Right forelimb (tissue), 1 donor: ENCODE measurements around the gene ZFP36.
"Not testable (repeated sequence)": the region's sequence is repeated elsewhere in the genome, so short reads cannot be mapped to it uniquely, and the experiment has no call there.

Experiments used
- DNase-seq: peaks from one replicate; pipeline ENCODE4 v3.0.0-alpha.2; 2018

Gene ZFP36, protein sequence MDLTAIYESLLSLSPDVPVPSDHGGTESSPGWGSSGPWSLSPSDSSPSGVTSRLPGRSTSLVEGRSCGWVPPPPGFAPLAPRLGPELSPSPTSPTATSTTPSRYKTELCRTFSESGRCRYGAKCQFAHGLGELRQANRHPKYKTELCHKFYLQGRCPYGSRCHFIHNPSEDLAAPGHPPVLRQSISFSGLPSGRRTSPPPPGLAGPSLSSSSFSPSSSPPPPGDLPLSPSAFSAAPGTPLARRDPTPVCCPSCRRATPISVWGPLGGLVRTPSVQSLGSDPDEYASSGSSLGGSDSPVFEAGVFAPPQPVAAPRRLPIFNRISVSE

DNA sequence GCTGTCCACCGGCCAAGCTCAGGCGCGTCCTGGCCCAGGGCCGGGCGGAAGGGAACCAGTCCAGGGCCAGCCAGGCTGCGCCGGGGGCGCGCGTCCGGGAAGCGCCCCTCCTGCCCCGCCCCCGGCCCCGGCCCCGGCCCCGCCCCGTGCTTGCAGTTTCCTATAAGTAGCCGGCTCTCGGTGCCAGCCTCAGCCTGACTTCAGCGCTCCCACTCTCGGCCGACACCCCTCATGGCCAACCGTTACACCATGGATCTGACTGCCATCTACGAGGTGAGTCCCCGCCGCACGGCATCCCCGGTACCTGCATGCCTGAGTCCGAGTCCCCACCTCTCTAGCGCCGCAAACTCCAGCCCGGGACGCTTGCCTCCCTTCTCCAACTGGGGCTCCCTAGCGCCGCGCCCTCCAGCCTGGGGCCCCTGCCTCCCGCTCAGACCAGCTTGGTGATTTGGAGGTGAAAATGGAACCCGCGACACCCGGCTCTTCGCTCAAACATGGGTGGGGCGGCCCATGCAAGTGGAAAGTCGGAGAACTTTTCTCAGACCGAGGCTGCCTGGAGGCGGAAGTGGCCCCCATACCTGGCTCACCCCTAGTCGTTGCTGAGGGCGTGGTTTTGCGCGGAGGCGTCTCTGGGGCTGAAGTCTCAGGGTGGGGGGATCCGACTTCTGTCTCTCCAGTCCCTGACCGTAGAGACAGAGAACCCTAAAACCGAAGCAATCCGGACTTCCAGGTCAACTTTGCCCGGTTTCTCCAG, at the start of gene ZFP36:
Gene ZFP36, plus strand, starts transcription at position 192 of the 754 bp plus-strand sequence. Its CDS starts 58 bp downstream, at position 250.
- DNase-seq: peak; percentile 96

DNA sequence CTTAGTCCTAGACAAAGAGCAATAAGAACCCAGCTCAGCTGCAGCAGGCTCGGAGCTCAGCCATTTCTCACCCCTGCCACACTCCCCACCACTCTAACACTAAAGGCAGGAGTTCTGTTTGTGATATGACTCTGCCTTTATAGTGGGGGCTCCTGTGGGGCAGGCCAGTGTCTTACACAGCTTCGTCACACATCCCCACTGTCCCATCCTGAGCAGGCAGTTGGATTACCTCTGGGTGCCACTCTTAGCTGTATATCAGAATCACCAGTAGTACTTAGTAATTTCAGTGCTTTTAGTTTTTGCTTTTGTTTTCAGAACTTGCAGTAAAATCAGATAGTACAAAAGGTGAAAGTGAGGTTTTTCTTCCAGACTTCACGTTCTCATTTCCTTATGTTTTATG, 47.6 kb upstream of the ZFP36 start:
- DNase-seq: no peak

DNA sequence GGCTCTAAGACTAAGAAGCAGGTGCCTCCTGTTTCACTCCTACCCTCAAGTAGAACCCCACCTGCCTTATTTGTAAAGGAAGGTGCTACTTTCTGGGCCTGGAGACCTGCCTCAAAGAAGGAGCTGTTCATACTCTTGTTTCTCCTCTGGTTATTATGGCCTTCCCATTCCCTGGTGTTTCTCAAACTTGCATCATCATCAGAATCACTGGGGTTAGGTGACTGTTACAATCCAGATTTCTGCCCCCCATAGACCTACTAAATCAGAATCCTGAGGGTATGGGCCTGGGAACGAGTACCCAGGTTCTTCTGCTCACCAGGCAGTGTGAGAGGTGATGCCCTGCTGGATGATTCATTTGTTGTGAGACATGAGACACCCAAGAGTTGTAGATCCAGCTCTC, 46.0 kb upstream of the ZFP36 start:
- no peak for DNase-seq

DNA sequence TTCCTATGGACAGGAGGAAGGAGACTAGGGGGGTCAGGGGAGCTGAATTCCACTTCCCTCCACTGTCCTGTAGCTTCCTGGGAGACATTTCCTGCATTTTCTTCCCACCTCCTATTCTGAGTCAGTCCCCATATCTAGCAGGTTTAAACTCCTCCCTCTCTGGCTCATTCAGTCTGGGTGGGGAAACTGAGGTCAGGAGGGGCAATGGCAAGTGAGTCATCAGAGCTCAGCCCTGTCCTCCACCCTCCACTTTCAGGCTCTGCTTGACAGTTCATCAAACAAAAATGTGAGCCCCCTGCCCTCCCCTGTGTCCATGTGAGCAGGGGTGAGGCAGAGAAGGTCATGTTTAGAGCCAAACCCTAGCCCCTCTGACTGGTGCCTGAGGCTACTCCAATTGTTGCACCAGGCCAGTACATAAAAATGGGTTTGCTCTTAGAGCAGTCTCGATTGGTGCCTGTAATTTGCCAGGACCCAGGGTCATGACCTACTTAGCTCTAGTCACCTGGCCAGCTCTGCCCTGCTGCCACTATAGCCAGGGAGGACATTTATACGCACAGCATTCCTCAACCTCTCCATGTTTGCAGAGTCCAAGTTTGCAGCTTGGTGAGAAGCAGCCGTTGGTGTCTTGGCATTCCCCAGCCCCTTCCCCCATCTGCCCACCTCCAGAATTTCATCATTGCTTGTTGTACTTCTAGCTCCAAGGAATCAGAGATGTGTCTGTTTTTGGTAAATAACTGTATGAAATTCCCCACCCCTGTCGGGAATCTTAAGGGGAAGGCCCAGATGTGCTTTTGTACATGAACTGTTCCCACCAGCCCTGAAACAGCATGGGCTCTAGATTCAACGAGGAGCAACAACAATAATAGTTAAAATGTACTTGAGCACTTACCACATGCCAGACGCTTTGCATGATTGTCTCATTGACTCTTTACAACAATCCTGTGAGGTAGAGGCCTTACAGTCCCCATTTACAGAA, 43.7 kb upstream of the ZFP36 start:
- DNase-seq: no peak

DNA sequence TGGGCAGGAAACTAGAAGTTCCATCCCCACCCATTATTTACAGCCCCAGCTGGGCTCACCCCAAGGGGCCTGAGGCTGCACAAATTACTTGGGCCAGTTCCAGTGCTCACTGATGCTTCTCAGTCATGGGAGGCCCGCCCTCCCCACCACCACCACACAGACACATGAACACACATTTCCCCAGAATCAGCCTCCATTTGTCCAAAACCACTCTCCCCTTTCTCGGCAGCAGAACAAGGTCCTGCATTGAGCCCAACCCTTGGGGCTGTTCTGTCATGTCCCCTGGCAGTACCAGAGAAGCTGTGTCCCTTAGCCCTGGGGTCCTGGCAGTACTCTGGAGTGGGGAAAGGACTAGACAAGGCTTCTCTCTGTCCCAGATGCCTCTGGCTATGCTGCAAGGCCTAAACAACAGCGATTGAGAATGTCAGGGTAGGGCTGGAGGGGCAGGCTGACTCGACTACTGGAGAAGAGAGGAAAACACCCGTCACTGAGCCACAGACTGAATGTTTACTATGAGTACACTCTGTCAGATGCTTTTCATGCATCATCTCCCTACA, 42.7 kb upstream of the ZFP36 start:
- peak; percentile 69 for DNase-seq

DNA sequence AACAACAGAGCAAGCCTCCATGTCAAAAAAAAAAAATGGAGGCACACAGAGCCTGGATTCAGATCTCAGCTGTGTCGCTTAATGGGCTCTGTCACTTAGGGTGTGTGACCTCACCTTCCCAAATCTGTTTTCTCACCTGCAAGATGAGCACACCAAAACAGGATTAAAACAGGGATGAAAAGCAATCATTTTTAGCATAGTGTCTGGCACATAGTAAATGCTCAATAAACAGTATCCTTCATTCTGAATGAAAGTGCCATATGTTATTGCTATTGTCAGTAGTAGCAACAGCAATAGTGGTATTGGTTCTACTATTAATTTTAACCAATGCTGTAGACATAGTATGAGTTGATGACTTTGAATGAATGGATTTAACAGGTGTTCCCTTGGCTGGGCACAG, 41.1 kb upstream of the ZFP36 start:
- DNase-seq: no peak

DNA sequence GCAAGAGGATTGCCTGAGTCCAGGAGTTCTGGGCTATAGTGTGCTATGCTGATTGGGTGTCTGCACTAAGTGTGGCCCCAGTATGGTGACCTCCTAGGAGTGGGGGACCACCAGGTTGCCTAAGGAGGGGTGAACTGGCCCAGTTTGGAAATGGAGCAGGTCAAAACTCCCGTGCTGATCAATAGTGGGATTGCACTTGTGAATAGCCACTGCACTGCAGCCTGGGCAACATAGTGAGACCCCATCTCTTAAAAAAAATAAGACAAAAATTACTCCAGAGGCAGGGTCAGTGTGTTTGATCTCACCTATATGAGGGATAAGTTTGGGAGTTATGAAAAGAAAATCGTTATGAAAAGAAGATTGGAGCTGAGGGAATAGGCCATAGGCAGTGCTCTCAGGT, 37.4 kb upstream of the ZFP36 start:
- DNase-seq: no peak

DNA sequence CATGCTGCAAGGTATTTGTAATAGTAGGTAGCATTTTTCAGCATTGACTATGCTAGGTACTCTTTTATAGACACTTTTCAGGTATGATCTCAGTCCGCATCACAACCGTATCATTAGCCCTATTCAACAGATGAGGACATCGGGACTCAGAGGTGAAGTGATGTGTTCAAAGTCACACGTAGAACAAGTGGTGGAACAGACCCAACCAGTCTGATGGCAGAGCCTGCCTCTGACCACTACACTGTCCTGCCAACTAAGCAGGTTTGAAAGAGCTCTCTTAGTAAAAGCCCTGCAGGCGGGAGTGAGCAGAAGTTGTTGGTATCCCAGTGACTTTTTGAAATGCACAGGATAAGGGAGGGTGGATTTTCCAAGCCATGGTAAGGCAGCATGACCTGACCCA, 35.9 kb upstream of the ZFP36 start:
- no peak for DNase-seq

DNA sequence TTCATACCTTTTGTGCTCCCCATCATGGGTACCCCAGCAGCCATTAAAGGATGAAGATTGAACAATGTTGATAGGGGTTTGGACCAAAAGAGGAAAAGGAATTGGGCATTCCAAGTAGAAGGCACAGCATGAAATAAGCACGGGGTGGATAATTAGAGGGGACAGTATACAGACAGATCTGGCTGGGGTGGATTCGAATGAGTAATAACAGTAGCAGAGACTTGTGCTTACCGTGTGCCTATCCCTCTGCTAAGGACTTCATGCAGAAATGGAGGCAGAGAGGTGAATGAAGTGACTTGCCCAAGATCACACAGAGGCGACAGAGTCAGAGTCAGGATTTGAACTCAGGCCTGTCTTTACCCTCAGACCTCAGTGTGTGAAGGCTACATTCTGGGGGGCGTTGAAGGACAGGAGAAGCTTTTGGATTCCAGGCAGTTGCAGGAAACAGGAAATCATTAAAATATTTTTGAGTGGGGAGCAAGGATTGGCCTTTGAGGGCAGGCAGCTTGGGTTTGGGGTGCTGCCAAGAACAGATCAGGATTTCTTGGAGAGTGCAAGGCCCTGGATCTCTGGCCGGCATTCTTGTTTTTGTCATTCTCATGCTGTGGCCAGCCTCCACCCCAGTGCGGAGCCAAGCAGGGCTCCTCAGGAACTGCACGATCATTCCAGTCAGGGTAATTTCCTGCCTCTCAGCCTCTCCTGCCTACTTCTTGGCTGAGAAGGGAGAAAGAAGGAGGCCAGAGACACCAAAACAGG, 34.4 kb upstream of the ZFP36 start:
- DNase-seq: peak; percentile 83

DNA sequence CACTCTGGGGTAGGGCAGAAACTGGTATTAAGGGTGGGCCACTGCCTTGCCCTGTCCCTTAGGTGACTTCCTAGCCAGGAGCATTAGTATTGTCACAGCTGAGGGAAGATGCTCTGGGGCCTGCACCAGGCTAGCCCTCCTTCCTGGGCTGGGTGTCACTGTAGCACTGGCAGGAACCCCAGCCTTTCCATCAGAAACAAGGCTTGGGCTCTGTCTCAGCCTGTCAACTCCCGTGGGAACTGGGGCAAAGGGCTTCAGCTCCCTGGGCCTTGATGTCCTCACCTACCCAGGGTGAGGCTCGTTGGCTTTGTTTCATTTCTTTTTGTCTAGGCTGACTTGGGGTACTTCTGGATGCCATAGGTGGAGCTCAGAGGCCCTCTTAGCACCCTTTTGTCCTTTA, 33.7 kb upstream of the ZFP36 start:
- no peak for DNase-seq

DNA sequence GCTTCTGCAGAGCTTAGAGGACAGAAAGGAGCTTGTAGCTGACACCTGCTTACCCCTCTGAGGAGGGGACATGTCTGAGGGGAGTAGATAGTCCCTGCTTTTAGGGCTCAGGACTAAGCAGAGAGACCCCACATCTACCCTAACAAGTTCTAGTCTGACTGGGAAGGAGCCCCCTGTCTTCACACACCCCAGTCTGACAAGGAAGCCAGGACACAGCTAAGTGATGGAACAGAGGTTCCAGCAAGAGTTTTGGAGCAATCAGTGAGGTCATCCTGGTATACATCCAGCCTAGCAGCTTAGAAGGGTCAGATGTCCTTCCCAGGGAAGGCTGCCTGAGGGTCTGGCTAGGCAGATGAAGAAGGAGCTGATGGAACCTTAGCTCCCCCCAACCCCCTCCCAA, 30.7 kb upstream of the ZFP36 start:
- no peak for DNase-seq

DNA sequence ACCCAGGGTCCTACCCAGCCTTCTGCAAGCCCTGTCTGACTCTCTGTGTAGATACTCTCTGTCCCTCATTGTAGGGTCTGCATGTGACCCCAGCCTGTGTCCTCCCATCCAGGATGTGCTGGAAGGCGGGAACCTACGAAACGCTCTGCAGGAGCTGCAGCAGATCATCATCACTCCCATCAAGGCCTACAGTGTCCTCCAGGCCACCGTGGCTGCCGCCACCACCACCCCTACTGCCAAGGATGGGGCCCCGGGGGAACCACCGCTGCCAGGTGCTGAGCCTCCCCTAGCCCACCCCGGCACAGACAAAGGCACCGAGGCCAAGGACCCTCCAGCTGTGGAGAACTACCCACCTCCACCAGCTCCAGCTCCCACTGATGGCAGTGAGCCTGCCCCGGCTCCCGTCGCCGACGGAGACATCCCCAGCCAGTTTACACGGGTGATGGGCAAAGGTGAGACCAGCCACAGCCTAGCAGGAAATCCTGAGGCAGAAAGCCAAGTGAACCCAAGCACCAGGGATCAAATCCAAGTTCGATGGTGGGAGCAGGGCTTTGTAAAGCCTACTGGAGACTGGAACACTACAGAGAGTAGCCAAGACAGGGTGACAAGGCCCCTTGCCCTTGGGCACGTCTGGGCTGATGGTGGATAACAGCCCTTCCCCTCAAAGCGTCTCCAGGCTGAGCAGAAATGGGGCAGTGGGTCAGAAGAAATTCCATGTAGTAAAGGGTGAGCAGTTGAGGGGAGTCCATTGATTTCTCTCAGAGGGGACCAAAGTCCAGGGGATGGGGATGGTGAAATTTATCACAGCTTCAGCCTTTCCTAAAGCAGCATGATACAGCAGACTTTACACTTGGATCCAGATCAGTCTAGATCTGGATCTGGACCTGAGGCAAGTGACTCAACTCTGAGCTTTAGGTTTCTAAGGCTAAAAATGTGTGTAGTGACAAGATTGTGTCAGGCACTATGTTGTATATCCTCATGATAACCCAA, 29.0 kb upstream of the ZFP36 start:
- no peak for DNase-seq

DNA sequence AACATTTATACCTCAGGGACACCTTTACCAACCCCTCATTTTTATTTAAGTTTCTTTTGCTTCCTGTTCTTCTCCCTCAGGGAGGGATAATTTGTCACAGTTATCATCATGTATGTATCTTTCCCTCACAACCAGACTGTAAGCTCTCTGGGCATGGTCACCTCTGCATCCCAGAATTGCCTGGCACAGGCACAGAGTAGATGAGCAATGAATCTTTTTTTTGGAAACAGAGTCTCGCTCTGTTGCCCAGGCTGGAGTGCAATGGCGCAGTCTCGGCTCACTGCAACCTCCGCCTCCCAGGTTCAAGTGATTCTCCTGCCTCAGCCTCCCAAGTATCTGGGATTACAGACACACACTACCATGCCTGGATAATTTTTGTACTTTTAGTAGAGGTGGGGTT, 27.3 kb upstream of the ZFP36 start:
- not testable (repeated sequence) for DNase-seq

DNA sequence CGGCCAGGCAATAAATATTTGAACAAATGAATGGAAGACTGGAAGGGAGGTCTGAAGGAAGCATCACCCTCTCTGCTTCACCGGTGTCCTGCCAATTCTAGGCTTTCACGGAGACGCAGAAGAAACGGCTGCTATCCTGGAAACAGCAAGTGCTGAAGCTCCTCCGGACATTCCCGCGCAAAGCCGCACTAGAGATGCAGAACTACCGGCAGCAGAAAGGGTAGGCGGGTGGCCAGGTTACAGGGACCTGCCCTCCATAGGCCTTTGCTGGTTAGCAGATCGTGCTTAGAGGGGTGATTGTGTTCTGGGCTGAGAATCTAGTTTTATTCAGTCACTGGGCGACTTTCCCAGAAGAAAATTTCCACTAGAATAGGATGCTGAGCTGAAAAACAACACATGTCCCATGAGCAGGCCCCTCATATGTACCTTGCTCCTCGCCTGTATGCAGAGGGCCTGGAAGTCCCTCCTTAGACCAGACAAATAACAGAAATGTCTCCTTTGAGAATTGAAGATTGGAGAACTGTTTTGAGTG, 26.7 kb upstream of the ZFP36 start:
- no peak for DNase-seq

DNA sequence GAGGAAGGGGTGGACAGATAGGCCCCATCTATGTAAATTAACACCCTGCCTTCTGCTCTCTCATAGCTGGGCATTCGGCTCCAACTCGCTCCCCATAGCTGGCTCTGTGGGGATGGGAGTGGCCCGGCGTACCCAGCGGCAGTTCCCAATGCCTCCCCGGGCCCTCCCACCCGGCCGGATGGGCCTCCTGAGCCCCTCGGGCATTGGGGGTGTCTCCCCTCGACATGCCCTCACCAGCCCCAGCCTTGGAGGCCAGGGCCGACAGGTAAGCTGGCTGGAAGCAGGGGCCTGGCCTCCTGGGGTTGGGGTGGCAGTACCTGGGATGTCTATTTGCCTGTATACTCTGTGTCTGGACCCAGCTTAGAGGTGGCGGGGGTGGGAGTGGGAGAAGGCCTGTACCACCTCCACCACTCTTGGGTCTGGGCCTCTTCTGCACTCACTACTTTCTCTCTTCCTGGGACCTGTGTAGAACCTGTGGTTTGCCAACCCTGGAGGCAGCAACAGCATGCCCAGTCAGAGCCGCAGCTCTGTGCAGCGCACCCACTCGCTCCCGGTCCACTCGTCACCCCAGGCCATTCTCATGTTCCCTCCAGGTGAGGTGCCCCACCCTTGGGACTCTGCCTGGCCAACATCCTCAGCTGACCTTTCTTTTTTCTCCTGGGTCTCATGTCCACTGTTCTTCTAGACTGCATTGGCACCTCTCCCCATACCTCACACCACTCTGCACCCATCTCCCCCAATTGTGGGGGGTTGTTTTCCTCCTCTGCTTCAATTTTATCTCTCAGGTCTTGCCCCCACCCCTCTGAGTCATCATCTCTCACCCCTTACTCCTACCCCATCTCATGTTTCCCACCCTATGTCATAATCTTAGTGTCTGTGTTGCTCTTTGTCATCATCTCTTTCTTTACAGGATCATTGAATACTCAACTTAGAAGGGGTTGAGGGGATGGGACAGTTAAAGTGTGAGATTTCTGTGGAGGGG, 25.8 kb upstream of the ZFP36 start:
- DNase-seq: no peak

DNA sequence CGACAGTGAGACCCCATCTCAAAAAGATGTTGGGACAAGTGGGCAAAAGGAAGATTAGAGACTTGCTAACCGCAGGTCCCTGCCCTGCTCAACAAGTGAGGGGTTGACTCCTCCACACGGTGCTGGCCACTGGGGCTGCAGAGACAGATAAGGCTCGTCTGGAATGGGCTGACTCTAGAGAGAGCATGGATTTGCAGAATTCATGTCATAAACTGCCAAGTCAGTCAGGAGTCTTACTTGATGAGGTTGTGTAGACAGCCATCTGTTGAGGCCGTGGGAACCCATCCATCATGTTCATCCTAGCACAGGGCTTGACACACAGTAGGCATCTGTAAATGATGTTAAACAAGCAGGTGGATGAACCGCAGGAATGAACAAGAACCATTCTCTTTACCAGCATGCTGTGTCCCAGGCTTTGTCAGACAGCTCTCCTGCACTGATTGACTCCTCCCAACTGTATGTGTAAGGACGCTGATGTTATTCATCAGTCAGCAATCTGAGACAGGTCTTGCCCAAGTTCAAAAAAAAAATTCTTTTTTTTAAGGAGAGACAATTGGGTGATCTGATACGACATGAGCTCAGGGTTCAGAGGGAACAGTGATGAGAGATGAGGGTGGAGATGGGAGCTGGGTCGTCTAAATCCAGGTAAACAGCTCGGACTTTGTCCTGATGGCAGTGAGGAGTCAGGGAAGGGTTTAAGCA, 24.6 kb upstream of the ZFP36 start:
- DNase-seq: no peak

DNA sequence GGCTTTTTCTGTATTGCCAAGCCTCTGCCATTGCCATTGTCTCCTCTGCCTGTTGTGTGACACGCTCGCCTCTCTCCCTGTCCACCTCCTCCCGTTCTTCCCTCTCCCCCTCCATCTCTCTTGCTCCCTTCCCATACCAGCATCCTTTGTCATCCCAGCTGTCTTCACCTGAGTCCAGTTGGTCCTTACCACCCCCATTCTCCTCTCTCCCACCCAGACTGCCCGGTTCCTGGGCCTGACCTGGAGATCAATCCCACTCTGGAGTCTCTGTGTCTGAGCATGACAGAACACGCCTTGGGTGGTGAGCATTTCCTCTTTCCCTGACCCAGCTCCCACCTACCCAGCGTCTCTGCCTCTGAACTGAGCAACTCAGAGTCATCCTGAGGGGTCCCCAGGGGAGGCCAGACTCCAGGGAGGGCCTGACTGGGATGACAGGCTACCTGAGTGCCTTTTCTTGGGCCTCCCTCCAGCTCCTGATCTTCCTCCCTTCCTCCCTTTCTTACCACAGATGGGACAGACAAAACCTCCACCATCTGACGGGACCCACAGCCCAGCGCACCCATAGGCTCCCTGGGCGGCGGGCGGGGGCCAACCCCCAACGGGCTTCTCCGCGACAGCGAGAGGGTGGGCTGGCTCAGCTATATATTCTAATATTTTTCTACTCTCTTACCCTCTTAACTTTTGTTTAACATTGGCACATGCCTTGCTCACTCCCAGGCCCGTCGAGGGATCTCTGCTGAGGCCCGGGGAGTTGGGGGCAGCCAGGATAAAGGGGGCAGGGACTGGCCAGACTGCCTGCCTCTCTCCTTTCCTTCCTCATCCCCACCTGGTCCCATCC, 23.4 kb upstream of the ZFP36 start:
- DNase-seq: no peak
